Activated CD4-positive, alpha-beta T cell treated with anti-CD3 and anti-CD28 coated beads for 36 hours (primary cell): ENCODE results near the gene ARHGEF28. TPM values are rescaled to one million over a fixed set of nuclear protein-coding genes. Genes with fewer than 3 reads are reported as not detected.

Experiments used
- ATAC-seq: fragments of 200-7000 bp; cut with Tn5 transposase; one replicate; pipeline ENCODE4 v1.10.0; 2021; ENCODE audit warnings: mild to moderate bottlenecking, moderate library complexity
- CTCF ChIA-PET: fragments of 350-600 bp; sonication (Branson Sonifier 250); formaldehyde crosslinking; loops from one replicate; lab custom pipeline; 2021; ENCODE audit warnings: antibody characterized with exemption; lab: Charles Lee
- POLR2A ChIA-PET: fragments of 350-600 bp; sonication (Branson Sonifier 250); formaldehyde crosslinking; loops from one replicate; lab custom pipeline; 2021; ENCODE audit warnings: antibody characterized with exemption, inconsistent platforms; lab: Charles Lee
- DNase-seq: peaks from one replicate; pipeline ENCODE4 v3.0.0-alpha.2; 2020
- H3K27ac Mint-ChIP-seq: one replicate; pipeline ENCODE4 v1.8.0; 2021; ENCODE audit warnings: mixed read lengths
- H3K27me3 Mint-ChIP-seq: one replicate; pipeline ENCODE4 v1.8.0; 2021; ENCODE audit warnings: mixed read lengths
- H3K36me3 Mint-ChIP-seq: one replicate; pipeline ENCODE4 v1.8.0; 2021; ENCODE audit warnings: low read depth, mixed read lengths
- H3K4me1 Mint-ChIP-seq: one replicate; pipeline ENCODE4 v1.8.0; 2021; ENCODE audit warnings: mixed read lengths
- H3K4me3 Mint-ChIP-seq: one replicate; pipeline ENCODE4 v1.8.0; 2021; ENCODE audit warnings: mild to moderate bottlenecking, moderate library complexity, mixed read lengths
- H3K9me3 Mint-ChIP-seq: one replicate; pipeline ENCODE4 v1.8.0; 2021; ENCODE audit warnings: low read depth, mixed read lengths
- intact Hi-C, 2 experiments: fragments of 100-400 bp; cut with DNase I in 1 of 2; cut with micrococcal nuclease in 1 of 2; formaldehyde crosslinking; loops; one replicate each; pipeline versions ENCODE4 v1.14.2 to v1.15.1; 2022 to 2024; cut with DNase I, micrococcal nuclease
- total RNA-seq, 2 experiments: library from RNA; stranded (reverse); gene quantifications; one replicate each; pipeline ENCODE4 v1.2.3, GENCODE V29; 2021

The ARHGEF28 gene
- total RNA-seq, 2 experiments from 2014 or later: 0.02 to 0.18 TPM

- no peaks in the 10 kb centered on the region for H3K36me3 Mint-ChIP-seq
- no peaks in the 10 kb centered on the region for H3K4me1 Mint-ChIP-seq
- no peaks in the 10 kb centered on the region for H3K27me3 Mint-ChIP-seq
- no peaks in the 10 kb centered on the region for H3K9me3 Mint-ChIP-seq
- H3K4me3 Mint-ChIP-seq: no peak overlapping the region
- no peak overlapping the region for H3K27ac Mint-ChIP-seq
- ChIA-PET CTCF (interaction anchor here (0.7 to 1.2 kb wide), 2 partner anchors 14 to 53 kb away, joined by 3 to 4 read pairs; no protein-coding TSS in a partner anchor), POLR2A (interaction anchor here (0.7 kb wide), 1 partner anchor 656 kb away, joined by 5 read pairs; no protein-coding TSS in a partner anchor)
- ATAC-seq: no peak
- DNase-seq: no peak
- intact Hi-C loops: no loop called here
Observed at GRCh38 chr5:73678807-73679206, 52.8 kb downstream of the ARHGEF28 start.

GRCh38 chr5:73682176-73682575, 56.2 kb downstream of the ARHGEF28 start:
- Mint-ChIP-seq H3K9me3 (no peaks in the 10 kb centered on the region), H3K4me1 (no peaks in the 10 kb centered on the region), H3K4me3 (no peak overlapping the region), H3K36me3 (no peaks in the 10 kb centered on the region), H3K27ac (no peak overlapping the region), H3K27me3 (no peaks in the 10 kb centered on the region)
- DNase-seq (no peak), ATAC-seq (no peak)
- intact Hi-C loops: no loop called here
- CTCF ChIA-PET: no interaction called here
- POLR2A ChIA-PET: no interaction called here

- no peak for ATAC-seq
- H3K9me3 Mint-ChIP-seq: no peaks in the 10 kb centered on the region
- intact Hi-C loops: no loop called here
Observed at GRCh38 chr5:73684691-73685090, 58.7 kb downstream of the ARHGEF28 start.

GRCh38 chr5:73686912-73687311, 60.9 kb downstream of the ARHGEF28 start:
- no peak overlapping the region for H3K4me3 Mint-ChIP-seq
- intact Hi-C loops: no loop called here
- H3K36me3 Mint-ChIP-seq: no peaks in the 10 kb centered on the region
- no peaks in the 10 kb centered on the region for H3K4me1 Mint-ChIP-seq
- no peak for DNase-seq
- no peaks in the 10 kb centered on the region for H3K27me3 Mint-ChIP-seq
- no peak for ATAC-seq
- POLR2A ChIA-PET: no interaction called here
- no peaks in the 10 kb centered on the region for H3K9me3 Mint-ChIP-seq
- H3K27ac Mint-ChIP-seq: no peak overlapping the region
- CTCF ChIA-PET: no interaction called here

More at GRCh38 chr5:73684691-73685090, 58.7 kb downstream of the ARHGEF28 start:
- Mint-ChIP-seq H3K27ac (no peak overlapping the region), H3K36me3 (no peaks in the 10 kb centered on the region), H3K27me3 (no peaks in the 10 kb centered on the region), H3K4me1 (no peaks in the 10 kb centered on the region), H3K4me3 (no peak overlapping the region)
- ChIA-PET POLR2A (no interaction called here), CTCF (interaction anchor here (0.8 kb wide), 1 partner anchor 431 kb away, joined by 3 read pairs; no protein-coding TSS in a partner anchor)
- DNase-seq: no peak

- Mint-ChIP-seq H3K27me3 (no peaks in the 10 kb centered on the region), H3K36me3 (no peaks in the 10 kb centered on the region), H3K27ac (no peak overlapping the region), H3K9me3 (no peaks in the 10 kb centered on the region), H3K4me1 (peaks cover under 1% of the 10 kb centered on the region), H3K4me3 (no peak overlapping the region)
- DNase-seq (no peak), ATAC-seq (no peak)
- ChIA-PET CTCF (no interaction called here), POLR2A (no interaction called here)
- intact Hi-C loops: no loop called here
Observed at GRCh38 chr5:73687357-73687756, 61.4 kb downstream of the ARHGEF28 start.

GRCh38 chr5:73690015-73690414, 64.0 kb downstream of the ARHGEF28 start:
- Mint-ChIP-seq H3K36me3 (no peaks in the 10 kb centered on the region), H3K27me3 (peaks cover 9% of the 10 kb centered on the region), H3K27ac (no peak overlapping the region), H3K4me3 (no peak overlapping the region), H3K4me1 (peaks cover 22% of the 10 kb centered on the region), H3K9me3 (no peaks in the 10 kb centered on the region)
- DNase-seq (no peak), ATAC-seq (no peak)
- intact Hi-C loops: loop anchor here (5.0 to 10.0 kb wide), 2 partner anchors 98 to 1835 kb away; no protein-coding TSS in a partner anchor
- POLR2A ChIA-PET: no interaction called here
- CTCF ChIA-PET: interaction anchor here (0.7 to 1.3 kb wide), 3 partner anchors 10 to 99 kb away, joined by 3 to 5 read pairs (median 3); no protein-coding TSS in a partner anchor

- Mint-ChIP-seq H3K4me1 (peaks cover 22% of the 10 kb centered on the region), H3K27me3 (peaks cover 13% of the 10 kb centered on the region), H3K36me3 (no peaks in the 10 kb centered on the region), H3K9me3 (no peaks in the 10 kb centered on the region), H3K4me3 (no peak overlapping the region), H3K27ac (no peak overlapping the region)
- ATAC-seq (no peak), DNase-seq (no peak)
- intact Hi-C loops: loop anchor here (5.0 to 10.0 kb wide), 2 partner anchors 99 to 1833 kb away; no protein-coding TSS in a partner anchor
- CTCF ChIA-PET: interaction anchor here (0.7 to 1.2 kb wide), 2 partner anchors 29 to 95 kb away, joined by 3 to 4 read pairs; no protein-coding TSS in a partner anchor
- POLR2A ChIA-PET: interaction anchor here (0.6 kb wide), 1 partner anchor 100 kb away, joined by 11 read pairs; no protein-coding TSS in a partner anchor
Observed at GRCh38 chr5:73691302-73692080, 65.5 kb downstream of the ARHGEF28 start.

- ATAC-seq (peak; percentile 21), DNase-seq (no peak)
- H3K27me3 Mint-ChIP-seq: peaks cover 13% of the 10 kb centered on the region
- H3K27ac Mint-ChIP-seq: no peak overlapping the region
- H3K36me3 Mint-ChIP-seq: no peaks in the 10 kb centered on the region
- no peaks in the 10 kb centered on the region for H3K9me3 Mint-ChIP-seq
- H3K4me1 Mint-ChIP-seq: peaks cover 22% of the 10 kb centered on the region
- intact Hi-C loops: loop anchor here (5.0 to 10.0 kb wide), 2 partner anchors 100 to 1833 kb away; no protein-coding TSS in a partner anchor
- POLR2A ChIA-PET: interaction anchor here (0.6 kb wide), 1 partner anchor 101 kb away, joined by 11 read pairs; no protein-coding TSS in a partner anchor
- CTCF ChIA-PET: interaction anchor here (0.6 to 1.2 kb wide), 3 partner anchors 29 to 95 kb away, joined by 3 to 4 read pairs (median 3); no protein-coding TSS in a partner anchor
- no peak overlapping the region for H3K4me3 Mint-ChIP-seq
Observed at GRCh38 chr5:73692166-73692640, 66.2 kb downstream of the ARHGEF28 start.

- Mint-ChIP-seq H3K4me1 (peaks cover 22% of the 10 kb centered on the region), H3K27me3 (peaks cover 16% of the 10 kb centered on the region), H3K27ac (no peak overlapping the region), H3K9me3 (no peaks in the 10 kb centered on the region), H3K36me3 (no peaks in the 10 kb centered on the region), H3K4me3 (no peak overlapping the region)
- CTCF ChIA-PET: interaction anchor here (0.6 to 1.7 kb wide), 4 partner anchors 15 to 81 kb away, joined by 3 to 4 read pairs (median 3); no protein-coding TSS in a partner anchor
- DNase-seq (no peak), ATAC-seq (no peak)
- intact Hi-C loops: loop anchor here (1.0 to 10.0 kb wide), 3 partner anchors 101 to 1832 kb away; no protein-coding TSS in a partner anchor
- POLR2A ChIA-PET: no interaction called here
Observed at GRCh38 chr5:73692981-73693380, 67.0 kb downstream of the ARHGEF28 start.

GRCh38 chr5:73693573-73694061, 67.6 kb downstream of the ARHGEF28 start:
- Mint-ChIP-seq H3K9me3 (no peaks in the 10 kb centered on the region), H3K27me3 (peaks cover 16% of the 10 kb centered on the region), H3K27ac (no peak overlapping the region), H3K4me1 (peaks cover 22% of the 10 kb centered on the region), H3K4me3 (no peak overlapping the region), H3K36me3 (no peaks in the 10 kb centered on the region)
- intact Hi-C loops: loop anchor here (1.0 to 10.0 kb wide), 3 partner anchors 101 to 1831 kb away; no protein-coding TSS in a partner anchor
- ChIA-PET CTCF (interaction anchor here (0.7 to 1.7 kb wide), 5 partner anchors 15 to 102 kb away, joined by 3 to 4 read pairs (median 3); no protein-coding TSS in a partner anchor), POLR2A (no interaction called here)
- peak; percentile 25 for ATAC-seq
- DNase-seq: peak; percentile 26

GRCh38 chr5:73694089-73694488, 68.1 kb downstream of the ARHGEF28 start:
- CTCF ChIA-PET: interaction anchor here (0.6 to 1.7 kb wide), 5 partner anchors 16 to 103 kb away, joined by 3 to 4 read pairs (median 3); no protein-coding TSS in a partner anchor
- Mint-ChIP-seq H3K27me3 (peaks cover 19% of the 10 kb centered on the region), H3K27ac (no peak overlapping the region), H3K4me1 (peaks cover 22% of the 10 kb centered on the region), H3K36me3 (no peaks in the 10 kb centered on the region), H3K9me3 (no peaks in the 10 kb centered on the region), H3K4me3 (no peak overlapping the region)
- POLR2A ChIA-PET: no interaction called here
- peak; percentile 27 for DNase-seq
- intact Hi-C loops: loop anchor here (5.0 to 10.0 kb wide), 2 partner anchors 102 to 1831 kb away; no protein-coding TSS in a partner anchor
- ATAC-seq: peak; percentile 95
